T-helper 2 cell (primary cell): ENCODE measurements around the gene GEN1.

Experiments used
- DNase-seq, 5 experiments: peaks; one replicate each; pipeline versions ENCODE4 v3.0.0 to v3.0.0-alpha.2; 2012 to 2022

GEN1 gene

GRCh38 chr2:17827785-17828184 lies 73.8 kb downstream of the GEN1 start:
- DNase-seq: no peak

DNA sequence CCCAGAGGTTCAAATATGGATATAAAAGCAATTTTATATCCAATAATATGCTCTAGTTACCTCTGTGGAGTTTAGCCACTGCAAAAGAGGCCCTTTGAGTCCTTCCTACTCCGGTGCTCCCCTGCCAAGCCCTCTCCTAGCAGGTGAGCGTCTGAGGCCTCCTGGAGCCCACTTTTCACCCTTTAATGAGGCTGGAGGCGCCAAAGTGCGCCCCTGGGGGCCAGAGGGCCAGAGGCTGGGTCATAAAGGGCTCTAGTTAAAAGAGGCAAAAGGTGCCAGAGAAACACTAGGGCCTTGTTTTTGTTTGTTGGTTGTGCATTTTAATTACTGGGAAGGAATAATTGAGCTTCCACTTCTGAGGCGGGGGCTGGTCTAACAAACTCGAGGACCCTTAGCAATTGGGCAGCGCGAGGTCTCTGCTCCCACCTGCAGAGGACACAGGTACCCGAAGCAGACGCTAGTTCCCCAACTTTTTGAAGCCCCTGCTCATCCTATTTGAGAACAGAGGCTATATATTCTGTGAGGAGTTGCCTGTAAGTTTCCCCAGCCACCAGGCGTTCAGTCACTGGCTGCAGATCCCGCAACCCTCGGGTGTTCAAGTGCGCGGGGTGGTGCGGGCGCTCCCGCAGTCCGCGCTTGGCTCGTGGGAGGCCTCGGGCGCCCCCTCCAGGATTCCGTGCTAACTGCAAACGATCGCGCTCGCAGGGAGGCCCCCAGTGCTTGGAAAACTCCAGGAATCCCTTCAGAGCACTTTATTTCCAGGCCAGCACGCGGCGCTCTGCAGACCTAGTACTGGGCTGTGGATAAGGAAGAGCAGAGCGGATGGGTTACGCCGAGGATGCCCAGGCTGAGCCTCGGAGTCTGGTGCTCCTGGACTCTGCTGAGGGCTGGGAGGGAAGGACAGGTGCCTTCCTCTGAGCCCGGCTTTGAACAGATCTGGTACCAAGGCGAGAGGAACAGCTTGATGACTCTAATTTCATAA lies 76.4 kb downstream of the GEN1 start:
- DNase-seq: peak in 2 of 5 experiments; percentile 21 to 42

DNA sequence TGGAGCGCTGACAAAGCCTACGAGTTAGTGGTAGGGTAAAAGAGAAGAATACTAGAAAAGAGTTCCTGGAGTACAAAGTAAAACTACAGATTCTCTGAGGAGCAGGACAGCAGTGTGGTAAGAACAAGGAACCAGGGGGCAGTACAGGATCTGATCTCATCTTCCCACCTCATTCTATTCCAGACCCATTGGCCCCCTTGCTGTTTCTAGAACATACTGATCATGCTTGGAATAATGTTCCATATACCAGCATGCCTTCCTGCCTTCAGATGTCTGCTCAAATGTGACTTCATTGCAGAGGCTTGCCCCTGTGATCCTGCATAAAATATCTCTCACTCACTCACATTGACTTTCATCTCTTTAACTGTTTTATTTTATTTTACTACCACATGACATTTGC lies 81.6 kb downstream of the GEN1 start:
- DNase-seq: no peak
